SK-N-SH (cell line): ENCODE measurements around the gene PDE4D. TPM values are rescaled to one million over a fixed set of nuclear protein-coding genes. Genes with fewer than 3 reads are reported as not detected.

Experiments used
- CTCF ChIA-PET: fragments of 300-600, 350-600 bp; formaldehyde crosslinking; extraction: SDS; loops from one replicate; lab custom pipeline; 2021; lab: Yijun Ruan, JAX
- POLR2A ChIA-PET: fragments of 350-600 bp; sonication (Branson Sonifier 250); formaldehyde crosslinking; extraction: SDS; loops from one replicate; lab custom pipeline; 2020; ENCODE audit warnings: antibody characterized with exemption, inconsistent platforms; lab: Yijun Ruan, JAX
- DNase-seq: peaks from one replicate; pipeline ENCODE4 v3.0.0; 2012
- H2AFZ ChIP-seq: fragments of 200-600 bp; sonication (generic); 2 replicates; pipeline ENCODE4 v1.8.1; 2016; ENCODE audit warnings: antibody characterized with exemption, mild to moderate bottlenecking, low read depth
- H3F3A ChIP-seq: fragments of 200-600 bp; sonication (generic); replicated peaks from 2 replicates; pipeline ENCODE3; 2016; ENCODE audit warnings: antibody characterized with exemption, mild to moderate bottlenecking; ENCODE audit not compliant: insufficient read depth
- H3K27ac ChIP-seq, 2 experiments: fragments of 200-500 bp in 1 of 2; fragments of 200-600 bp in 1 of 2; sonication (Bioruptor generic) in 1 of 2; sonication (generic), shearing (Covaris generic) in 1 of 2; 2 replicates each; pipeline versions ENCODE4 v1.5.1 to v1.6.1; 2014 to 2016; ENCODE audit warnings: low read depth in 2 of 2, inconsistent platforms in 1 of 2, low read length in 1 of 2, mild to moderate bottlenecking in 1 of 2, mixed read lengths in 1 of 2
- H3K27me3 ChIP-seq: fragments of 200-600 bp; sonication (generic), shearing (Covaris generic); 2 replicates; pipeline ENCODE4 v1.6.1; 2016; ENCODE audit warnings: mixed run types; ENCODE audit not compliant: insufficient read depth
- H3K36me3 ChIP-seq, 2 experiments: fragments of 200-500 bp in 1 of 2; fragments of 200-600 bp in 1 of 2; sonication (Bioruptor generic) in 1 of 2; sonication (generic) in 1 of 2; replicated peaks in 1 of 2; 2 replicates each; pipeline versions ENCODE3 to v1.5.1; 2014 to 2016; ENCODE audit warnings: low read length in 1 of 2, mild to moderate bottlenecking in 1 of 2; ENCODE audit not compliant: insufficient read depth in 2 of 2, control insufficient read depth in 1 of 2
- H3K4me1 ChIP-seq, 2 experiments: fragments of 200-500 bp in 1 of 2; fragments of 200-600 bp in 1 of 2; sonication (Bioruptor generic) in 1 of 2; sonication (generic), shearing (Covaris generic) in 1 of 2; 2 replicates each; pipeline versions ENCODE4 v1.5.1 to v1.6.1; 2014 to 2016; ENCODE audit warnings: low read depth in 1 of 2, low read length in 1 of 2, mixed run types in 1 of 2; ENCODE audit not compliant: insufficient read depth in 2 of 2, control insufficient read depth in 1 of 2
- H3K4me2 ChIP-seq: fragments of 200-600 bp; sonication (generic), shearing (Covaris generic); 2 replicates; pipeline ENCODE4 v1.6.1; 2017; ENCODE audit warnings: mixed run types
- H3K4me3 ChIP-seq, 2 experiments: fragments of 200-500 bp in 1 of 2; fragments of 200-600 bp in 1 of 2; sonication (Bioruptor generic) in 1 of 2; sonication (generic), shearing (Covaris generic) in 1 of 2; 2 replicates each; pipeline versions ENCODE4 v1.5.1 to v1.8.1; 2014 to 2016; ENCODE audit warnings: low read depth in 2 of 2, inconsistent platforms in 1 of 2, low read length in 1 of 2, mild to moderate bottlenecking in 1 of 2, mixed read lengths in 1 of 2, moderate library complexity in 1 of 2
- H3K79me2 ChIP-seq: fragments of 200-600 bp; sonication (generic); 2 replicates; pipeline ENCODE4 v1.8.1; 2017; ENCODE audit warnings: mild to moderate bottlenecking; ENCODE audit not compliant: insufficient read depth
- H3K9ac ChIP-seq: fragments of 200-600 bp; sonication (generic); 2 replicates; pipeline ENCODE4 v1.6.1; 2017; ENCODE audit warnings: mixed run types
- H3K9me2 ChIP-seq: fragments of 200-600 bp; sonication (generic); 2 replicates; pipeline ENCODE4 v1.6.1; 2017; ENCODE audit warnings: mixed run types
- H3K9me3 ChIP-seq: fragments of 200-600 bp; sonication (generic); 2 replicates; pipeline ENCODE4 v1.6.1; 2017; ENCODE audit warnings: mixed run types, mild to moderate bottlenecking, moderate library complexity
- H4K20me1 ChIP-seq: fragments of 200-600 bp; sonication (generic); 2 replicates; pipeline ENCODE4 v1.6.1; 2017; ENCODE audit warnings: mild to moderate bottlenecking, mixed run types; ENCODE audit not compliant: insufficient read depth
- ELF1 ChIP-seq: IDR thresholded peaks from 2 replicates; pipeline ENCODE4 v1.4.0; 2012
- EP300 ChIP-seq, 2 experiments: IDR thresholded peaks; 2 replicates each; pipeline versions ENCODE4 v1.4.0 to v1.6.1; 2012; ENCODE audit warnings: borderline replicate concordance in 1 of 2, low read depth in 1 of 2, low read length in 1 of 2
- EZH2phosphoT487 ChIP-seq: fragments of 200-600 bp; sonication (generic); IDR thresholded peaks from 2 replicates; pipeline ENCODE4 v1.6.1; 2017; ENCODE audit warnings: low read depth, mixed run types, mild to moderate bottlenecking, antibody characterized with exemption, moderate library complexity, borderline replicate concordance
- FOSL2 ChIP-seq: IDR thresholded peaks from 2 replicates; pipeline ENCODE4 v1.4.0; 2012; ENCODE audit warnings: low read depth, mild to moderate bottlenecking, moderate library complexity, borderline replicate concordance
- FOXJ3 ChIP-seq: sonication (generic); formaldehyde crosslinking; IDR thresholded peaks from 2 replicates; pipeline ENCODE4 v1.5.1; 2020; ENCODE audit warnings: mild to moderate bottlenecking, missing genetic modification reagents
- FOXM1 ChIP-seq: IDR thresholded peaks from 2 replicates; pipeline ENCODE4 v1.4.0; 2012; ENCODE audit warnings: low read depth, mild to moderate bottlenecking
- JUND ChIP-seq: IDR thresholded peaks from 2 replicates; pipeline ENCODE4 v1.4.0; 2012
- MXI1 ChIP-seq: IDR thresholded peaks from 2 replicates; pipeline ENCODE4 v1.6.1; 2012; ENCODE audit warnings: mild to moderate bottlenecking, low read depth, low read length, improper control_type of control experiment
- NFIC ChIP-seq: IDR thresholded peaks from 2 replicates; pipeline ENCODE4 v1.4.0; 2012; ENCODE audit warnings: borderline replicate concordance
- NRF1 ChIP-seq: IDR thresholded peaks from 2 replicates; pipeline ENCODE4 v1.6.1; 2012; ENCODE audit warnings: low read depth, mild to moderate bottlenecking, low read length
- POLR2AphosphoS5 ChIP-seq: IDR thresholded peaks from 2 replicates; pipeline ENCODE4 v1.6.1; 2012; ENCODE audit warnings: low read depth, low read length
- RCOR1 ChIP-seq: fragments of 150-350 bp; IDR thresholded peaks from 2 replicates; pipeline ENCODE4 v1.6.1; 2017; ENCODE audit warnings: antibody characterized with exemption, low read length
- RFX5 ChIP-seq: IDR thresholded peaks from 2 replicates; pipeline ENCODE4 v1.6.1; 2012; ENCODE audit warnings: mild to moderate bottlenecking, improper control_type of control experiment, low read length
- SIN3A ChIP-seq: IDR thresholded peaks from 2 replicates; pipeline ENCODE4 v1.6.1; 2012; ENCODE audit warnings: low read depth, mild to moderate bottlenecking, low read length, moderate library complexity, borderline replicate concordance
- SMC3 ChIP-seq: IDR thresholded peaks from 2 replicates; pipeline ENCODE4 v1.6.1; 2012; ENCODE audit warnings: low read depth, low read length, improper control_type of control experiment
- TCF12 ChIP-seq: IDR thresholded peaks from 2 replicates; pipeline ENCODE4 v1.4.0; 2012
- USF2 ChIP-seq: fragments of 150-350 bp; IDR thresholded peaks from 2 replicates; pipeline ENCODE4 v1.6.1; 2017; ENCODE audit warnings: antibody characterized with exemption, low read length, low read depth, borderline replicate concordance
- YY1 ChIP-seq: IDR thresholded peaks from 2 replicates; pipeline ENCODE4 v1.4.0; 2012; ENCODE audit warnings: low read depth, mild to moderate bottlenecking
- WGBS: methylation state at CpG from one replicate; pipeline ENCODE4 v1.1.6; 2017; ENCODE audit warnings: low lambda C conversion rate; 5-methylcytosine and 5-hydroxymethylcytosine counted together
- polyA plus RNA-seq, 3 experiments: library from polyadenylated mRNA; depleted of rRNA; stranded (reverse); fragments of >200 nt; gene quantifications; 2 replicates each; pipeline ENCODE4 v1.2.3, GENCODE V29; 2012

PDE4D gene
- polyA plus RNA-seq, 1 of the 3 experiments (the other 2 are of a cell fraction): 2.4 TPM

- Histone ChIP-seq H3K9me2 (no peaks in the 10 kb centered on the region), H3K27me3 (no peaks in the 10 kb centered on the region), H4K20me1 (no peaks in the 10 kb centered on the region), H3F3A (peaks cover 16% of the 10 kb centered on the region), H3K9ac (peak overlapping the region; percentile 80; the same call in 1 of the 2 replicates), H2AFZ (peak overlapping the region; percentile 54; the same call in 1 of the 2 replicates), H3K4me1 (peaks cover 12% of the 10 kb centered on the region in 2 experiments; a peak in 3 of 4 replicates), H3K4me2 (peak overlapping the region; percentile 82), H3K9me3 (no peaks in the 10 kb centered on the region), H3K4me3 (peak overlapping the region; percentile 38 to 79), H3K79me2 (peaks cover 7% of the 10 kb centered on the region; the same call in 1 of the 2 replicates), H3K36me3 (no peaks in the 10 kb centered on the region), H3K27ac (peak overlapping the region; percentile 62 to 78)
- POLR2A ChIA-PET: no interaction called here
- 24% methylated on average over 7 of the region's 7 CpGs for WGBS
- no peak for TF ChIP-seq MXI1
- peak; percentile 80 for TF ChIP-seq NFIC
- no peak for TF ChIP-seq SIN3A
- no peak for TF ChIP-seq JUND
- TF ChIP-seq NRF1: no peak
- DNase-seq: peak; percentile 7
- CTCF ChIA-PET: interaction anchor here (0.6 kb wide), 1 partner anchor 819 kb away, joined by 3 read pairs; no protein-coding TSS in a partner anchor
Measured at GRCh38 chr5:59766427-59767210, 126.9 kb downstream of the PDE4D start.

GRCh38 chr5:59765446-59765845 lies 128.1 kb downstream of the PDE4D start:
- H3K79me2 ChIP-seq: peaks cover 7% of the 10 kb centered on the region; the same call in 1 of the 2 replicates
- peaks cover 12 to 16% of the 10 kb centered on the region in 2 experiments; a peak in 3 of 4 replicates for H3K4me1 ChIP-seq
- H3K27me3 ChIP-seq: no peaks in the 10 kb centered on the region
- ChIA-PET CTCF (no interaction called here), POLR2A (no interaction called here)
- no peak overlapping the region for H2AFZ ChIP-seq
- no peak overlapping the region for H3K4me2 ChIP-seq
- H3K36me3 ChIP-seq: no peaks in the 10 kb centered on the region
- no peaks in the 10 kb centered on the region for H3K9me2 ChIP-seq
- H3K9ac ChIP-seq: no peak overlapping the region
- no peak overlapping the region for H3K27ac ChIP-seq
- TF ChIP-seq YY1 (no peak), RFX5 (no peak), USF2 (no peak), ELF1 (no peak), EP300 (IDR thresholded peaks at IDR 0.05; ENCODE audit: borderline replicate concordance in 1 of 2, low read depth in 1 of 2, low read length in 1 of 2) (no peak), FOXM1 (no peak), NRF1 (no peak), SMC3 (no peak), SIN3A (no peak), FOSL2 (no peak), POLR2AphosphoS5 (no peak), FOXJ3 (no peak), JUND (no peak), RCOR1 (no peak), EZH2phosphoT487 (no peak), TCF12 (no peak)
- no peaks in the 10 kb centered on the region for H3K9me3 ChIP-seq
- H3K4me3 ChIP-seq: no peak overlapping the region
- WGBS: 74% methylated on average over 2 of the region's 2 CpGs
- no peaks in the 10 kb centered on the region for H4K20me1 ChIP-seq
- no peak for DNase-seq
- H3F3A ChIP-seq: peaks cover 21% of the 10 kb centered on the region
